Neural crest cell (in vitro differentiated cells): ENCODE measurements around the gene PCSK4. TPM values are rescaled to one million over a fixed set of nuclear protein-coding genes. Genes with fewer than 3 reads are reported as not detected.
A peak's percentile ranks its signal among the peaks of the same experiment; 100 is the strongest.

Experiments used
- DNase-seq: peaks from one replicate; pipeline ENCODE4 v3.0.0; 2021; ENCODE audit warnings: low read depth, mixed read lengths, low spot score
- H3K27ac Mint-ChIP-seq: one replicate; pipeline ENCODE4 v1.8.0; 2021; ENCODE audit warnings: mild to moderate bottlenecking, mixed read lengths; ENCODE audit not compliant: unreplicated experiment
- H3K27me3 Mint-ChIP-seq: 2 replicates; pipeline ENCODE4 v1.8.0; 2021; ENCODE audit warnings: low read depth, mild to moderate bottlenecking, mixed read lengths
- H3K36me3 Mint-ChIP-seq: 2 replicates; pipeline ENCODE4 v1.8.0; 2021; ENCODE audit warnings: low read depth, mild to moderate bottlenecking, mixed read lengths
- H3K4me1 Mint-ChIP-seq: 2 replicates; pipeline ENCODE4 v1.8.0; 2021; ENCODE audit warnings: mixed read lengths
- H3K4me3 Mint-ChIP-seq: one replicate; pipeline ENCODE4 v1.8.0; 2021; ENCODE audit warnings: mild to moderate bottlenecking, mixed read lengths
- H3K9me3 Mint-ChIP-seq: 2 replicates; pipeline ENCODE4 v1.8.0; 2021; ENCODE audit warnings: mixed read lengths
- total RNA-seq: library from RNA; stranded (reverse); gene quantifications from 2 replicates; pipeline ENCODE4 v1.2.1, GENCODE V29; 2021
- TF ChIP-seq, protein P1 (sequence below): fragments of 200-600 bp; sonication (generic); conservative IDR thresholded peaks from 2 replicates; pipeline ENCODE4 v1.5.0; 2021; ENCODE audit warnings: antibody characterized with exemption, mild to moderate bottlenecking

Gene PCSK4
- total RNA-seq, 1 donor from 2014 or later = 11.7 TPM

DNA sequence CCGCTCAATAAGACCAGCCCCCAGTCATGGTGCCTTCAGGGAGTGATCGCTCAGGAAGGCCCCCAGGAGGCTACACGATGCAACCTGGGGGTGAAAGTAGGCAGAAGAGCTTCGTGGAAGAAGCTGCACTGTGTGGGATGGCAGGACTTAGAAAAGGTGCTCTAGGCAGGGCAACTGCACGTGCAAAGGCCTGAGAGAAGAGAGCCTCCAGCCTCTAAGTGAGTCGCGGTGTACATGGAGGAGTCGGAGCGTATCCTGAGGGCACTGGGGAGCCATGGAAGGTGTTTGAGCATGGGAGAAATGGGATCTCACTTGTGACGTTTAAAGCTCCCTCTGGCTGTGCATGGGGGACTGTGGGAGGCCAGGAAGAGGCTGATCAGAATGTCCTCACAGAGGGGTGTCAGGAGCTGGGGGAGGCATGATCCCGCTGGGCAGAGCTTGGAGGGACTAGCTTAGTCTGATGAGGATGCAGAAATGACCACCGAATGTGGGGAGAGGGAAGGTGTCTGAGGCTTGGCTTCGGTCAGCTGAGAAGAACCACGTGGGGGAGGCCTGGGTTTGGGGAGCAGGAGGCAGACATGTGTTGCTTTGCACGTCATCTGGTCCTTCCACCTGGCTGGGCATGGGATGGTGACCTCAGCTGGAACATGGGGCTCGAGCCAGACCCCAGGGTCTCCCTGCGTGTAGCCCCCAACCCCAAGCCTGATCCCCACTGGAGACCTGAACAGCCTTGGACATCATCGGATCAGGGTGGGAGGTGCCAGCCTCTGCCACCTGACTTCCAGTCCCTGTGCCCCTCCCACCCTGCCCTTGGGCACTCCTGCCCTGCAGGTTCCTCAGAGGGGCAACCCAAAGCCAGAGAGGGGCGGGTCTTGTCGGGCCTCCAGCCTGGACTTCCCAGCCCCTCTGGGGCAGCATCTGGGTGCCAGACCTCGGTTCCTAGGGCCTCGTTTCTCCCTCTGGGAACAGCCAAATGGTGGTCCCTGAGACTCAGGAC is 39.1 kb downstream of the PCSK4 start:
- Mint-ChIP-seq H3K36me3 (peaks cover 3% of the 10 kb centered on the region), H3K4me1 (peaks cover 34% of the 10 kb centered on the region), H3K4me3 (peak overlapping the region; percentile 89), H3K27ac (peak overlapping the region; percentile 89), H3K9me3 (no peaks in the 10 kb centered on the region), H3K27me3 (peaks cover 58% of the 10 kb centered on the region)
- no peak for DNase-seq
- TF ChIP-seq, protein P1, sequence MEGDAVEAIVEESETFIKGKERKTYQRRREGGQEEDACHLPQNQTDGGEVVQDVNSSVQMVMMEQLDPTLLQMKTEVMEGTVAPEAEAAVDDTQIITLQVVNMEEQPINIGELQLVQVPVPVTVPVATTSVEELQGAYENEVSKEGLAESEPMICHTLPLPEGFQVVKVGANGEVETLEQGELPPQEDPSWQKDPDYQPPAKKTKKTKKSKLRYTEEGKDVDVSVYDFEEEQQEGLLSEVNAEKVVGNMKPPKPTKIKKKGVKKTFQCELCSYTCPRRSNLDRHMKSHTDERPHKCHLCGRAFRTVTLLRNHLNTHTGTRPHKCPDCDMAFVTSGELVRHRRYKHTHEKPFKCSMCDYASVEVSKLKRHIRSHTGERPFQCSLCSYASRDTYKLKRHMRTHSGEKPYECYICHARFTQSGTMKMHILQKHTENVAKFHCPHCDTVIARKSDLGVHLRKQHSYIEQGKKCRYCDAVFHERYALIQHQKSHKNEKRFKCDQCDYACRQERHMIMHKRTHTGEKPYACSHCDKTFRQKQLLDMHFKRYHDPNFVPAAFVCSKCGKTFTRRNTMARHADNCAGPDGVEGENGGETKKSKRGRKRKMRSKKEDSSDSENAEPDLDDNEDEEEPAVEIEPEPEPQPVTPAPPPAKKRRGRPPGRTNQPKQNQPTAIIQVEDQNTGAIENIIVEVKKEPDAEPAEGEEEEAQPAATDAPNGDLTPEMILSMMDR = no peak

DNA sequence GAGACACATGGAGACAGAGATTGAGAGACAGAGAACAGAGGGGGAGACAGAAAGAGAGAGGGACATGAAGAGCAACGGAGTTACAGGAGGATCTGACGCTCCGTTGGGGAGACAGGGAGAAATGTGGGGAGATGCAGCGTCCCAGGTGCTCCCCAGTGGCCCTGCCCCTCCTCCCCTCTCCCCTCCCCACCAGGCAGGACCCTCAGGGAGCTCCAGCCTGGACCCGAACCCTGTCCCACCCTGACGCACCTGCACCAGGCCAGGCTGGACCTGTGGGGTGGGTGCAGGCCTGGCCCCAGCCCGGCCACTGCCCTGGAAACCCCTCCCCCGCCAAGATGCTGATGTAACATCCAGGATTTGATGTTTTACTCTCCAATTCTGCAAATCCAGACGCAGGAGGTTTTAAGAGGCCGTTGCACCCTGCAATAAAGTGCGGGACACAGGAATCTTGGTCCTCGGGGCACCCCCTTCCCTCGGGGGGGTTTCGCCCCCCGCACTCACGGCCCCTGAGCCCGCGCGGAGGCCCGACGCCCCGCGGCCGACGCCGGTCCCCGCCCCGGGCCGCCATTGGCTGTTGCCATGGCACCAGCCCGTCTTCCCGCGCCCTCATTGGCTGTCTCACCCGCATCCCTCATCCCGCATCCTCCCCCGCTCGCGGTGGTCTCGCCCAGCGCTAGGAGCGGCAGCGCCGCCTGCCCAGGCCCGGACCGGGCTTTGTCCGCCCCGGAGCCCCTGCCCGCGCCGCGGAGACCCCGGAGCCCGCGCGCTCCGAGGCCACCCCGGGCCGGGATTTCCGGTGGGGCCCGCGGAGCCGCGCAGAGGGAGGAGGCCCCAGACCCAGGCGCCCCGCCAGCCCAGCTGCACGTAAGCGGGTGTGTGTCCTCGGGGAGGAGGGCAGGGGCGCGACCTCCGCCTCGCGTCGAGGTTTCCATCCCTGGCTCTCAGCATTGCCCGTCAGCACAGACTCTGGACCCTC is 40.4 kb downstream of the PCSK4 start, which contains the start of gene APC2:
TSS of gene APC2 (plus strand) at position 655 of the 976 bp plus-strand sequence. CDS start 2,881 bp downstream, outside the sequence.
- Mint-ChIP-seq H3K4me1 (peaks cover 34% of the 10 kb centered on the region), H3K9me3 (no peaks in the 10 kb centered on the region), H3K4me3 (peak within 1 kb of the TSS; percentile 85), H3K36me3 (no peaks in the 10 kb centered on the region), H3K27me3 (peaks cover 57% of the 10 kb centered on the region), H3K27ac (peak within 1 kb of the TSS; percentile 83)
- TF ChIP-seq, protein P1 = no peak
- peak; percentile 75 for DNase-seq

DNA sequence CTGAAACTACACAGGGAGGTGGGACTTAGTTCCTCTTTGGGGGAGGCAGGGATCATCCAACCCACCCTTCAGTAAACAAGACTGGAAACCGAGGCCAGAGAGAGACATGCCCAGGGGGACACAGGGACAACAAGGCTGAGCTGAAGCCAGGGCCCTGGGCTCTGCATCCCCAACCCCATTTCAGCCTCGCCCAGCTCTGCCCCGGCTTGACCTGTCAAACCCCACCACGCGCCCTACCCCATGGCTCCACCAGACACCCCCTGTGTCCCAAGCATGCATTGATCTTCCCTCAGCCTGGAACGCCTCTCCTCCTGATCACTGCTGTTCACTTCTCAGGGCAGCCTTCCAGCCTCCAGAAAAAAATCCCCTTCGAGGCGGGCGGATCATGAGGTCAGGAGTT is 42.2 kb downstream of the PCSK4 start:
- Mint-ChIP-seq H3K27ac (peak overlapping the region; percentile 83), H3K27me3 (peaks cover 57% of the 10 kb centered on the region), H3K4me1 (peaks cover 28% of the 10 kb centered on the region), H3K4me3 (peak overlapping the region; percentile 85), H3K36me3 (no peaks in the 10 kb centered on the region), H3K9me3 (no peaks in the 10 kb centered on the region)
- TF ChIP-seq, protein P1 = no peak
- DNase-seq = no peak

DNA sequence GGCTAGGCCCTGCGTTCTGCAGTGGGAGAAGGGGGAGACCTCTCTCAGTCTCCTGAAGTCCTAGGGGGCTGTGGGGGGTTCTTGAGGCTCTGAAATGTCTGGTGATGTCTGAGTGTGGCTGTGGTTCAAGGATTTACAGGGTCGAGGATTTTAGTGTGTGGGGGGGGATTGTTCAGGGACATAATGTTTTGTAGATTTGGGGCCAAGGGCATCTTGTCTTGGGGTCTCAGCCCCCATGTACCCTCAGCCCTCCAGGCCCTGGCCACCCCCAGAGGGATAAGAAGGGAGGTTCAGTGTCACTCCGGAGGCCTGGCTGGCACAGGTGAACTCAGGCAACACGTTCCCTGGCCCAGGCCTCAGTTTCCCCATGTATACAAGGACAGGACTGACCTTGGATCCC is 42.6 kb downstream of the PCSK4 start:
- TF ChIP-seq, protein P1 = no peak
- no peaks in the 10 kb centered on the region for H3K9me3 Mint-ChIP-seq
- peaks cover 3% of the 10 kb centered on the region for H3K36me3 Mint-ChIP-seq
- peak overlapping the region; percentile 50 for H3K27ac Mint-ChIP-seq
- peaks cover 31% of the 10 kb centered on the region for H3K4me1 Mint-ChIP-seq
- H3K27me3 Mint-ChIP-seq = peaks cover 60% of the 10 kb centered on the region
- no peak for DNase-seq
- H3K4me3 Mint-ChIP-seq = peak overlapping the region; percentile 85
